ENCODE data around the gene KLF11.

The KLF11 gene

DNA sequence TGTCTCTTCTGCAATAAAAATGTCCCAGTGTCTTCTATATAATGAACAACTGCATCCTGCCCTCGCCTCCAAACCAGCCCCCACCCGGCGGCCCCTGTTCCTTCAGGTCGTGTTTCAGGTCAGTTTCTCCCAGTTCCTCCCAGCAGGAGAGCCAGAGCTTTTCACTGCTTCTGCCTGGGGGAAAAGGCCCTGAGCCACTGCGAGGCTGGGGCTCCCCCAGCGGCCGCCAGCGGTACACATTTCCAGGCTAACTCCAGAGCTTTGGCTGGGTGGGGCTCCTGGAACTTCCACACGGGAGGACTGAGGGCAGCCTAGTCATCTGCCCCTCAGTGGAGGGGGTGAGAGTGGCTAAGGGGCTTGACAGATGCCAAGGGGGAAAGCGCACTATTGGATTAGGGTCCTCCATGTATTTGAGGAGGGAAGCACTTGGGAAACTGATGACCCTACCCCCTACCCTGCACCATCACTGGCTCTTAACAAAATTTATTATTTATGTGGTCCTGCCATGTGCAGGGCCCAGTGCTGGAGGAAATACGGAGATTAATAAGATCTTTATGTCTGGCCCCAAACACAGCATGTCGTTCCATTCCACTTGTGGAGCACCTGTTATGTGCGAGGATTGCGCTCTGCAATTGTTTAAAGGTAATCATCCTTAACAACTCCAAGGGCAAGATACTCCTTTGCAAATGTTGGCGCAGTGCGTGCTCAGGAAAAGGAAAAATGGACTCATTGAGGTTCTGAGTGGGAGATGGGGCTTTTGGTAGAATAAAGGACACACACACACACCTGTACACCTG is 54.2 kb downstream of the KLF11 start:
- Histone ChIP-seq H3K9me3 (no peaks in the 10 kb centered on the region), H3K36me3 (no peaks in the 10 kb centered on the region), H3K27me3 (peaks cover 0 to 6% of the 10 kb centered on the region in 2 donors), H3K4me3 (no peak overlapping the region), H3K27ac (no peak overlapping the region), H3K4me1 (peaks cover 0 to 5% (median 0%) of the 10 kb centered on the region in 4 donors)
- intact Hi-C loops (cut with DNase I; ENCODE audit: low total_unique reads), result loop anchor here (1.0 kb wide), 1 partner anchor 25 kb away; no protein-coding TSS in a partner anchor
- peak; percentile 90 to 98 for TF ChIP-seq CTCF (IDR thresholded peaks at IDR 0.05)
- peak; percentile 64 to 81 for DNase-seq

DNA sequence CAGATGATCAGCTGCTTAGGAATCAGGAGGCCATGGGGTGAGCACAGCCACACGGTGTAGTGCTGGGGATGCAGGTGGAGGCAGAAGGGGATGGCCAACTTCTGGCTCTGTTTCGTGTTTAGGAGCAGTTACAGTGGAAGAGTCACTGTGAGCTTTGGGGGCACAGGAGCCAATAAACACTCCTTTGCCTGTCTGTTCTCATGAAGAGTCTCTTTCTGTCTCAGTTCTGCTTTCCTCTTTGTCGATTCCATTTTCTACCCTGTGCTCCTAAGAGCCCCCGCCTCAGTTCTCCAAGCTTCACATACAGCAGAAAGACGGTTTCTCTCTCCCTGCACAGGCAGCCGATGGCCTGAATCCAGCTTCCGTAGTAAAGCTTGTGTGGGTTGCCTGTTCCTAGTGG is 58.1 kb downstream of the KLF11 start:
- no peaks in the 10 kb centered on the region for H3K36me3 ChIP-seq
- no peak overlapping the region for H3K27ac ChIP-seq
- DNase-seq, result no peak
- TF ChIP-seq CTCF (IDR thresholded peaks at IDR 0.05), result no peak
- peaks cover 0 to 5% (median 0%) of the 10 kb centered on the region in 4 donors for H3K4me1 ChIP-seq
- H3K4me3 ChIP-seq, result no peak overlapping the region
- no peaks in the 10 kb centered on the region for H3K27me3 ChIP-seq
- peaks cover 0 to 5% (median 0%) of the 10 kb centered on the region in 3 donors for H3K9me3 ChIP-seq
- intact Hi-C loops (cut with DNase I; ENCODE audit: low total_unique reads), result no loop called here

DNA sequence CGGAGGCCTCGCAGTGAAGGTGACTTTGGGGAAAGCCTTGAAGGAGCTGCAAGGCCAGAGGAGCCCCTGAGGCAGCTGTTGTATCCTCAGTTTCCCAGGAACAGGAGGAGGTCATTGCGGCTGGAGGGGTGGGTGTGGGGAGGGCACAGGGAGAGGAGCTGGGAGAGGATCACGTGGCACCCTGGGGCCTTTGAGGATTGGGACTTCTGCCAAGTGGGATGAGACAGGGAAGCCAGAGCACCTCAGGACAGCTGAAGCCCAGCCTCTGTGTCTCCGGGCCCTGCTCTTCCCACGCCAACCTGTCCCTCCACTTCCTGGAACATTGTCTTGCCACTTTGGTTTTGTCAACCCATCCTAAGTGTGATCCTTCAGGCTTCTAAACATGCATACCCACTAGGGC is 59.8 kb downstream of the KLF11 start:
- H3K27me3 ChIP-seq, result no peaks in the 10 kb centered on the region
- peaks cover 0 to 8% (median 0%) of the 10 kb centered on the region in 3 donors for H3K9me3 ChIP-seq
- H3K4me3 ChIP-seq, result no peak overlapping the region
- H3K4me1 ChIP-seq, result no peaks in the 10 kb centered on the region
- intact Hi-C loops (cut with DNase I; ENCODE audit: low total_unique reads), result no loop called here
- DNase-seq, result no peak
- H3K27ac ChIP-seq, result no peak overlapping the region
- no peaks in the 10 kb centered on the region for H3K36me3 ChIP-seq
- TF ChIP-seq CTCF (IDR thresholded peaks at IDR 0.05), result no peak
